Calu3 (cell line): ENCODE data around the gene MBD4. TPM values are rescaled to one million over a fixed set of nuclear protein-coding genes. Genes with fewer than 3 reads are reported as not detected.

Experiments
- BruUV-seq: library from RNA; stranded (reverse); fragments of 400-500 nt; replicated peaks from 2 replicates; lab custom pipeline; 2021; lab: Mats Ljungman, UMichigan
- CTCF ChIA-PET: fragments of 300-600 bp; sonication (Branson Sonifier 250); formaldehyde crosslinking; loops from one replicate; lab custom pipeline; 2022; ENCODE audit warnings: antibody characterized with exemption; lab: Charles Lee
- DNase-seq: peaks from one replicate; pipeline ENCODE4 v3.0.0; 2022
- H3K27ac Mint-ChIP-seq: one replicate; pipeline ENCODE4 v1.8.0; 2022; ENCODE audit warnings: mixed read lengths; ENCODE audit not compliant: unreplicated experiment
- H3K27me3 Mint-ChIP-seq: one replicate; pipeline ENCODE4 v1.8.0; 2022; ENCODE audit warnings: mixed read lengths; ENCODE audit not compliant: unreplicated experiment
- H3K36me3 Mint-ChIP-seq: one replicate; pipeline ENCODE4 v1.8.0; 2022; ENCODE audit warnings: mild to moderate bottlenecking, moderate library complexity, mixed read lengths; ENCODE audit not compliant: insufficient read depth, unreplicated experiment
- H3K4me1 Mint-ChIP-seq: one replicate; pipeline ENCODE4 v1.8.0; 2022; ENCODE audit warnings: mild to moderate bottlenecking, low read depth, mixed read lengths; ENCODE audit not compliant: unreplicated experiment
- H3K4me3 Mint-ChIP-seq: one replicate; pipeline ENCODE4 v1.8.0; 2022; ENCODE audit warnings: mild to moderate bottlenecking, low read depth, moderate library complexity, mixed read lengths; ENCODE audit not compliant: unreplicated experiment
- H3K9me3 Mint-ChIP-seq: one replicate; pipeline ENCODE4 v1.8.0; 2022; ENCODE audit warnings: low read depth, mixed read lengths; ENCODE audit not compliant: unreplicated experiment
- intact Hi-C: fragments of 100-400 bp; cut with micrococcal nuclease; formaldehyde crosslinking; loops from one replicate; pipeline ENCODE4 v1.10.0; 2022; ENCODE audit not compliant: unreplicated experiment
- total RNA-seq: library from RNA; stranded (reverse); gene quantifications from 2 replicates; pipeline ENCODE4 v1.2.3, GENCODE V29; 2022
- TF ChIP-seq, protein P1 (sequence below): fragments of 200-600 bp; IDR thresholded peaks from one replicate; pipeline ENCODE4 v1.8.0; 2022; ENCODE audit warnings: antibody characterized with exemption; ENCODE audit not compliant: unreplicated experiment

The MBD4 gene
- total RNA-seq, 1 experiment from 2014 or later = 52.3 TPM

DNA sequence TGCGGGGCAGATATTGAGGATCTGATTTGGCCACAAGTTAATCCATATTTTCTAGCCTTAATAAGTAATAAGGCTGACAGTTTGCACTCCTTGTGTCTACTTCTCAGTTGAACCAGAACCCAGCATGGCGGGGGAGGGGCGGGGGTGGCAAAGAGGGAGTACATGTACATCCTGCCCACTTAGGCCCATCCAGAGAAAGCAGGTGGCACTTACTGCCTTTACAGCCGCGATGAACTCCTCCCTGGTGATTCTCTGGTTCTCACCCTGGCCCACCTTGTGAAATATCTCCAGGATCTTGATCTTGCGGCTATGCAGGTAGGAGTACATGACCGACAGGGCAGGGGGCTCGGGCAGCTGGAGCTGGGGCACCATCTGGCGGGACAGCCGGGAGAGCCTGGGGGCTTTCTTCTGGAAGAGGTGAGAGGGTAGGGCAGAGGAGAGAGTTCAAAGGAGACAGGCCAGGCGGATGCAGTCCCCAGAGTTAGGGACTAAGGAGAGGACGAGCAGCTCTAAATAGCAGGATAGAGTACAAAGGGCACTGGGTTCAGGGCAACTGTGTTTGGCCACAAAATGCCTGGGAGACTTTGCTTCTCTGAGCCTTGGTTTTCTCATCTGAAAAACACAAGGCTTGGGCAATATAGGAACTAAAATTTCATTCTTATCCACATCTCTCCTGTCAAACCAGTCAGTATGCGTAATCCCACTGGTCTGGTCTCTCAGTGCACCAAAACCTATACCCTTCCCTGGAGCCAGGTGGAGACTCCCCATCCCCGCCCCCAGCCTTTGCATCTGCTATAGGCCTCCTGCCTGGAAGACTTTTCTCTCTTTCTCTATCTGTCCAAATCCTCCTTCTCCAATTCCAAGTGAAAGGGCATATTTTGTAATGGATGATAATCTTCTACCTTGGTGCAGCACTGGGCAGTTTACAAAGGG, 21.4 kb downstream of the MBD4 start:
- H3K27ac Mint-ChIP-seq = no peak overlapping the region
- BruUV-seq = no TSS peak
- no peaks in the 10 kb centered on the region for H3K9me3 Mint-ChIP-seq
- intact Hi-C loops = no loop called here
- H3K36me3 Mint-ChIP-seq = no peaks in the 10 kb centered on the region
- CTCF ChIA-PET = interaction anchor here (0.7 kb wide), 1 partner anchor 112 kb away, joined by 3 read pairs; no protein-coding TSS in a partner anchor
- no peak overlapping the region for H3K4me3 Mint-ChIP-seq
- TF ChIP-seq, protein P1, sequence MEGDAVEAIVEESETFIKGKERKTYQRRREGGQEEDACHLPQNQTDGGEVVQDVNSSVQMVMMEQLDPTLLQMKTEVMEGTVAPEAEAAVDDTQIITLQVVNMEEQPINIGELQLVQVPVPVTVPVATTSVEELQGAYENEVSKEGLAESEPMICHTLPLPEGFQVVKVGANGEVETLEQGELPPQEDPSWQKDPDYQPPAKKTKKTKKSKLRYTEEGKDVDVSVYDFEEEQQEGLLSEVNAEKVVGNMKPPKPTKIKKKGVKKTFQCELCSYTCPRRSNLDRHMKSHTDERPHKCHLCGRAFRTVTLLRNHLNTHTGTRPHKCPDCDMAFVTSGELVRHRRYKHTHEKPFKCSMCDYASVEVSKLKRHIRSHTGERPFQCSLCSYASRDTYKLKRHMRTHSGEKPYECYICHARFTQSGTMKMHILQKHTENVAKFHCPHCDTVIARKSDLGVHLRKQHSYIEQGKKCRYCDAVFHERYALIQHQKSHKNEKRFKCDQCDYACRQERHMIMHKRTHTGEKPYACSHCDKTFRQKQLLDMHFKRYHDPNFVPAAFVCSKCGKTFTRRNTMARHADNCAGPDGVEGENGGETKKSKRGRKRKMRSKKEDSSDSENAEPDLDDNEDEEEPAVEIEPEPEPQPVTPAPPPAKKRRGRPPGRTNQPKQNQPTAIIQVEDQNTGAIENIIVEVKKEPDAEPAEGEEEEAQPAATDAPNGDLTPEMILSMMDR = no peak
- H3K4me1 Mint-ChIP-seq = peaks cover 25% of the 10 kb centered on the region
- H3K27me3 Mint-ChIP-seq = no peaks in the 10 kb centered on the region
- no peak for DNase-seq

DNA sequence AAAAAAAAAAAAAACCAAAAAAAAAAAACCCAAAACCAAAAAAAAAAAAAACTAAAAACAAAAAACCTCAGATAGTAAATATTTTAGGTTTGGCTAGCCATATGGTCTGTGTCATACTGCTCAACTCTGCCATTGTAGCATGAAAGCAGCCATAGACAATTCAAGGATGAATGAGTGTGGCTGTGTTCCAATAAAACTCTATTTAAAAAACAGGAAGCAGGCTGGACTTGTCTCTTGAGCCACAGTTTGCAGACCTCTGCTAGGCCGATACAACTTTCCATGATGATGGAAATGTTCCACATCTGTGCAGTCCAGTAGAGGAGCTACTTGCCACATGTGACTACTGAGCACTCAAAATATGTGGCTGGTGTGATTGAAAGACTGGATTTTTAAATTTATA, 22.4 kb downstream of the MBD4 start:
- Mint-ChIP-seq H3K4me3 (no peak overlapping the region), H3K4me1 (peaks cover 34% of the 10 kb centered on the region), H3K36me3 (no peaks in the 10 kb centered on the region), H3K27ac (no peak overlapping the region), H3K27me3 (no peaks in the 10 kb centered on the region), H3K9me3 (no peaks in the 10 kb centered on the region)
- intact Hi-C loops = no loop called here
- CTCF ChIA-PET = no interaction called here
- no peak for DNase-seq
- TF ChIP-seq, protein P1 = no peak
- no TSS peak for BruUV-seq

DNA sequence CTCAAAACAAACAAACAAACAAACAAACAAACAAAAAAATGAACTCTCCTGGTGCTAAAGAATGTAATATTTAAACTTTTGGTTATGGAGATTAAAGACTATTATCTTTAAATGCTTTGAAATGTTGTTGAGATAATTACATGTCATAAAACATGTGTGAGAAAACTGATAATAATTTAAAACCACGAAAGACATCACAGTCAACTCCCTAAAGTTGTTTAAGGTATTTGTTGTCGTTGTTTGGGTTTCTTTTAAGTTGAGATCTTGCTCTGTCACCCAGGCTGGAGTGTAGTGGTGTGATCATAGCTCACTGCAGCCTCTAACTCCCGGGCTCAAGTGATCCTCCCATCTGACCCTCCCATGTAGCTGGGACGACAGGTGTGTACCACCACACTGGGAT, 23.3 kb downstream of the MBD4 start:
- CTCF ChIA-PET = no interaction called here
- Mint-ChIP-seq H3K4me1 (peaks cover 37% of the 10 kb centered on the region), H3K36me3 (no peaks in the 10 kb centered on the region), H3K27ac (no peak overlapping the region), H3K4me3 (no peak overlapping the region), H3K9me3 (no peaks in the 10 kb centered on the region), H3K27me3 (no peaks in the 10 kb centered on the region)
- TF ChIP-seq, protein P1 = no peak
- DNase-seq = no peak
- no TSS peak for BruUV-seq
- intact Hi-C loops = no loop called here

DNA sequence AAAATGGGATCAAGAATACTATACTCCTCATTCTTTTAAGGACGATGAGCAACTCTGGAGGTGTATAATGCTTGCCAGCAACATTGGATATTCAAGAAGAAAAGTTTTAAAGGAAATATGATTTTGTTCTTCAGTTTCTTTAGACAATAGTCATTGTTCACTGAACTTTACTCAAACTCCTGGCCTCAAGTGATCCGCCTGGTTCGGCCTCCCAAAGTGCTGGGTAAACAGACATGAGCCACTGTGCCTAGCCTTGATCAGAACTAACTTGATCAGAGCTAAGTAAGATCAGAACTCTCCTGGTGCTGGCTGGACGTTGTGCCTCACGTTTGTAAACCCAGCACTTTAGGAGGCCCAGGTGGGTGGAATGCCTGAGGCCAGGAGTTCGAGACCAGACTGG, 23.9 kb downstream of the MBD4 start:
- Mint-ChIP-seq H3K4me3 (no peak overlapping the region), H3K27me3 (no peaks in the 10 kb centered on the region), H3K9me3 (no peaks in the 10 kb centered on the region), H3K27ac (no peak overlapping the region), H3K36me3 (no peaks in the 10 kb centered on the region), H3K4me1 (peaks cover 37% of the 10 kb centered on the region)
- intact Hi-C loops = no loop called here
- no peak for DNase-seq
- no TSS peak for BruUV-seq
- TF ChIP-seq, protein P1 = no peak
- CTCF ChIA-PET = no interaction called here
